Astrocyte (in vitro differentiated cells and primary cell): ENCODE results near the gene IVD. TPM values are rescaled to one million over a fixed set of nuclear protein-coding genes. Genes with fewer than 3 reads are reported as not detected.
A peak's percentile ranks its signal among the peaks of the same experiment; 100 is the strongest.

Experiments used
- DNase-seq: peaks from one replicate; pipeline ENCODE4 v3.0.0-alpha.2; 2010; ENCODE audit warnings: low read depth
- FAIRE-seq: peaks from 2 replicates; lab custom pipeline; 2011; peaks lifted over from hg19 to GRCh38; lab: Jason Lieb, UNC
- H2AFZ ChIP-seq: 2 replicates; pipeline ENCODE4 v1.6.0; 2012; ENCODE audit warnings: low read depth, low read length, inconsistent platforms
- H3K27ac ChIP-seq: 2 replicates; pipeline ENCODE4 v1.5.1; 2011; ENCODE audit warnings: low read depth, low read length, inconsistent platforms
- H3K27me3 ChIP-seq: 2 replicates; pipeline ENCODE4 v1.6.0; 2011; ENCODE audit warnings: low read length, inconsistent platforms; ENCODE audit not compliant: insufficient read depth
- H3K36me3 ChIP-seq: 2 replicates; pipeline ENCODE4 v1.5.1; 2011; ENCODE audit warnings: low read length, inconsistent platforms; ENCODE audit not compliant: insufficient read depth
- H3K4me1 ChIP-seq: 2 replicates; pipeline ENCODE4 v1.5.1; 2011; ENCODE audit warnings: low read length, inconsistent platforms; ENCODE audit not compliant: insufficient read depth
- H3K4me2 ChIP-seq: 2 replicates; pipeline ENCODE4 v1.6.0; 2012; ENCODE audit warnings: low read length, inconsistent platforms
- H3K4me3 ChIP-seq: 2 replicates; pipeline ENCODE4 v1.5.1; 2011; ENCODE audit warnings: low read depth, mild to moderate bottlenecking, low read length, inconsistent platforms; ENCODE audit not compliant: insufficient read depth
- H3K79me2 ChIP-seq: 2 replicates; pipeline ENCODE4 v1.6.0; 2012; ENCODE audit warnings: mild to moderate bottlenecking, low read length, inconsistent platforms; ENCODE audit not compliant: insufficient read depth
- H3K9ac ChIP-seq: 2 replicates; pipeline ENCODE4 v1.6.0; 2012; ENCODE audit warnings: mild to moderate bottlenecking, low read length, inconsistent platforms
- H3K9me3 ChIP-seq: 2 replicates; pipeline ENCODE4 v1.5.1; 2012; ENCODE audit warnings: low read depth, mild to moderate bottlenecking, low read length, inconsistent platforms; ENCODE audit not compliant: insufficient read depth
- H4K20me1 ChIP-seq: 2 replicates; pipeline ENCODE4 v1.6.0; 2012; ENCODE audit warnings: low read length, inconsistent platforms; ENCODE audit not compliant: insufficient read depth
- H3K27ac Mint-ChIP-seq: one replicate; pipeline ENCODE4 v1.8.0; 2021; ENCODE audit warnings: mild to moderate bottlenecking, mixed read lengths; ENCODE audit not compliant: unreplicated experiment
- H3K27me3 Mint-ChIP-seq: one replicate; pipeline ENCODE4 v1.8.0; 2021; ENCODE audit warnings: low read depth, mixed read lengths; ENCODE audit not compliant: unreplicated experiment
- H3K36me3 Mint-ChIP-seq: one replicate; pipeline ENCODE4 v1.8.0; 2021; ENCODE audit warnings: low read depth, mixed read lengths; ENCODE audit not compliant: unreplicated experiment
- H3K4me1 Mint-ChIP-seq: one replicate; pipeline ENCODE4 v1.8.0; 2021; ENCODE audit warnings: low read depth, mixed read lengths; ENCODE audit not compliant: unreplicated experiment
- H3K4me3 Mint-ChIP-seq: one replicate; pipeline ENCODE4 v1.8.0; 2021; ENCODE audit warnings: mild to moderate bottlenecking, moderate library complexity, mixed read lengths; ENCODE audit not compliant: unreplicated experiment
- H3K9me3 Mint-ChIP-seq: one replicate; pipeline ENCODE4 v1.8.0; 2021; ENCODE audit warnings: mild to moderate bottlenecking, mixed read lengths; ENCODE audit not compliant: unreplicated experiment
- EZH2 ChIP-seq: IDR thresholded peaks from 2 replicates; pipeline ENCODE4 v1.6.1; 2012; ENCODE audit warnings: mild to moderate bottlenecking, low read length, inconsistent platforms; ENCODE audit not compliant: insufficient read depth
- total RNA-seq: library from RNA; stranded (reverse); gene quantifications from 2 replicates; pipeline ENCODE4 v1.2.1, GENCODE V29; 2021
- TF ChIP-seq, protein P1 (sequence below): IDR thresholded peaks from 2 replicates; pipeline ENCODE4 v1.5.1; 2011; ENCODE audit warnings: low read depth, mild to moderate bottlenecking, inconsistent platforms, low read length, moderate library complexity; ENCODE audit not compliant: insufficient read depth

IVD gene
- total RNA-seq, 1 donor from 2014 or later: 55.1 TPM

DNA sequence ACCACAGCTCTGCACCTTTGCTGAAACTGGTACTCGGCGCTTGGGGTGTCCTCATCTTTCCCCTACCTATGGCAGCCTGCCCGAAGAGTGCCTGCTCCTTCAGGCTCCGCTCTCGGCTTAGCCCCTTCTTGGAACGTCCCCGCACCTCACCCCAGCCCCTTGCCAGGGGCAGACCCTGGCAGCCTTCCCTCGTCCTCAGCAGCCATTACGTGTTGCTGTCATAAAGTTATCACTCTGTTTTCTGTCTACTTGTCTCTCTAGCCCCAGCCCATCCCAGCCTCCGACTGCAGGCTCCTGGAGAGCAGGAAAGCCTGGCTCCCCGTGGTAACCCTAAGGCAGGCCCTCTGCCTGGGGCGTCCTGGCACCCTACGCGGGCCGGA is 30.1 kb downstream of the IVD start:
- peaks cover 43% of the 10 kb centered on the region for H3K27me3 Mint-ChIP-seq

DNA sequence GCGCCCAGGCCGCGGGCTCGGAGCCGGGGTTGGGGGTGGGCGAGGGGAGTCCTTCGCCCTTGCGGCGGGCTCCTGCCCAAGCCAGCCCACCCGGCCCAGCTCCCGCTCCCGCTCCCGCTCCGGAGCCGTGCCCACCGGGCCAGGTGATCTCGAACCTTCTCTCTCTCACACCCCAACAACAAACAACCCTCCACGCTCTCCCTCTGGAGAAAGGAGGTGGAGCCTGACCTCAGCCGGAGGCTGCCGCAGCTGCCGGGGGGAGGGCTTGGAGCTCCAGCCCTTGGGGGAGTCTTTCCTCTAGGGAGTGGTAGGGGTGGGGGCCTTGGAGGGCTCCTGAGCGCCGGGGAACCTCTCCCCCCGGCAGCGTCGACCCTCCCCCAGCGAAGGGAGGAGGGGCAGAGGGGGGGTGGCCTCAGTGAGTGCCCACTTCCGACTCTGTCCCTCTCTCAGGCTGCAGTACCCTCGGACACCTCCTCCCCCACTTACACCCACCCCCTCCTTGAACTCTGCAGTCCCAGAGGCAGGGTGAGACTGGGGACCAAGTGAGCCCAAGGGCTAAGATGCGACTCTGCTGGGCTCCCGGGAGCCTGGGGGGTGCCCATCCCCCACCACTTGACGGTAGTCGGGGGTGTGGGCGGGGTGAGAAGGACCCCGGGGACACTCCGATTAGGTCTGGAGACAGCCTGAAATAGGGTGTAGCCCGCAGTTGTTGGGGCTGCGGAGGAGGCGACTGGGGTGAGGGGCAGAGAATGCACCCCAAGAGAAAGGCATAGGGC is 30.7 kb downstream of the IVD start:
- FAIRE-seq (no peak), DNase-seq (no peak)
- peaks cover 18% of the 10 kb centered on the region for H3K4me1 Mint-ChIP-seq
- peak overlapping the region; percentile 37 for H3K4me3 ChIP-seq
- no peak overlapping the region for H3K27ac ChIP-seq
- H3K4me2 ChIP-seq: peak overlapping the region; percentile 76
- H3K9me3 ChIP-seq: no peaks in the 10 kb centered on the region
- TF ChIP-seq, protein P1, sequence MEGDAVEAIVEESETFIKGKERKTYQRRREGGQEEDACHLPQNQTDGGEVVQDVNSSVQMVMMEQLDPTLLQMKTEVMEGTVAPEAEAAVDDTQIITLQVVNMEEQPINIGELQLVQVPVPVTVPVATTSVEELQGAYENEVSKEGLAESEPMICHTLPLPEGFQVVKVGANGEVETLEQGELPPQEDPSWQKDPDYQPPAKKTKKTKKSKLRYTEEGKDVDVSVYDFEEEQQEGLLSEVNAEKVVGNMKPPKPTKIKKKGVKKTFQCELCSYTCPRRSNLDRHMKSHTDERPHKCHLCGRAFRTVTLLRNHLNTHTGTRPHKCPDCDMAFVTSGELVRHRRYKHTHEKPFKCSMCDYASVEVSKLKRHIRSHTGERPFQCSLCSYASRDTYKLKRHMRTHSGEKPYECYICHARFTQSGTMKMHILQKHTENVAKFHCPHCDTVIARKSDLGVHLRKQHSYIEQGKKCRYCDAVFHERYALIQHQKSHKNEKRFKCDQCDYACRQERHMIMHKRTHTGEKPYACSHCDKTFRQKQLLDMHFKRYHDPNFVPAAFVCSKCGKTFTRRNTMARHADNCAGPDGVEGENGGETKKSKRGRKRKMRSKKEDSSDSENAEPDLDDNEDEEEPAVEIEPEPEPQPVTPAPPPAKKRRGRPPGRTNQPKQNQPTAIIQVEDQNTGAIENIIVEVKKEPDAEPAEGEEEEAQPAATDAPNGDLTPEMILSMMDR: no peak
- peak; percentile 95 for TF ChIP-seq EZH2
- H3K27ac Mint-ChIP-seq: no peak overlapping the region
- H4K20me1 ChIP-seq: no peaks in the 10 kb centered on the region
- H3K9me3 Mint-ChIP-seq: no peaks in the 10 kb centered on the region
- no peak overlapping the region for H3K9ac ChIP-seq
- peaks cover 68% of the 10 kb centered on the region for H3K27me3 ChIP-seq
- H3K27me3 Mint-ChIP-seq: peaks cover 43% of the 10 kb centered on the region
- H2AFZ ChIP-seq: peak overlapping the region; percentile 51
- no peaks in the 10 kb centered on the region for H3K36me3 ChIP-seq
- no peaks in the 10 kb centered on the region for H3K79me2 ChIP-seq
- H3K4me1 ChIP-seq: peaks cover 19% of the 10 kb centered on the region
- H3K36me3 Mint-ChIP-seq: peaks cover 3% of the 10 kb centered on the region
- H3K4me3 Mint-ChIP-seq: peak overlapping the region; percentile 79

More for the DNA sequence above, 30.1 kb downstream of the IVD start:
- peaks cover 69% of the 10 kb centered on the region for H3K27me3 ChIP-seq
- no peak overlapping the region for H3K4me3 ChIP-seq
- peak overlapping the region; percentile 76 for H3K4me2 ChIP-seq
- no peak for FAIRE-seq
- Mint-ChIP-seq H3K4me3 (peak overlapping the region; percentile 73), H3K9me3 (no peaks in the 10 kb centered on the region), H3K36me3 (peaks cover 3% of the 10 kb centered on the region), H3K4me1 (peaks cover 18% of the 10 kb centered on the region), H3K27ac (peak overlapping the region; percentile 53)
- no peaks in the 10 kb centered on the region for H4K20me1 ChIP-seq
- no peaks in the 10 kb centered on the region for H3K36me3 ChIP-seq
- no peak overlapping the region for H3K9ac ChIP-seq
- H3K9me3 ChIP-seq: no peaks in the 10 kb centered on the region
- DNase-seq: no peak
- H3K79me2 ChIP-seq: no peaks in the 10 kb centered on the region
- no peak overlapping the region for H3K27ac ChIP-seq
- peak overlapping the region; percentile 33 for H2AFZ ChIP-seq
- H3K4me1 ChIP-seq: peaks cover 19% of the 10 kb centered on the region
- TF ChIP-seq EZH2: no peak
- TF ChIP-seq, protein P1: no peak
